GM21576 (cell line): ENCODE measurements around the gene UBALD2.
"Not testable (repeated sequence)": the region's sequence is repeated elsewhere in the genome, so short reads cannot be mapped to it uniquely, and the experiment has no call there.

ENCODE experiments used
- ATAC-seq: cut with Tn5 transposase; IDR thresholded peaks from one replicate; pipeline ENCODE4 v1.9.1; 2021; ENCODE audit warnings: mild to moderate bottlenecking, moderate library complexity; ENCODE audit not compliant: unreplicated experiment

Gene UBALD2

DNA sequence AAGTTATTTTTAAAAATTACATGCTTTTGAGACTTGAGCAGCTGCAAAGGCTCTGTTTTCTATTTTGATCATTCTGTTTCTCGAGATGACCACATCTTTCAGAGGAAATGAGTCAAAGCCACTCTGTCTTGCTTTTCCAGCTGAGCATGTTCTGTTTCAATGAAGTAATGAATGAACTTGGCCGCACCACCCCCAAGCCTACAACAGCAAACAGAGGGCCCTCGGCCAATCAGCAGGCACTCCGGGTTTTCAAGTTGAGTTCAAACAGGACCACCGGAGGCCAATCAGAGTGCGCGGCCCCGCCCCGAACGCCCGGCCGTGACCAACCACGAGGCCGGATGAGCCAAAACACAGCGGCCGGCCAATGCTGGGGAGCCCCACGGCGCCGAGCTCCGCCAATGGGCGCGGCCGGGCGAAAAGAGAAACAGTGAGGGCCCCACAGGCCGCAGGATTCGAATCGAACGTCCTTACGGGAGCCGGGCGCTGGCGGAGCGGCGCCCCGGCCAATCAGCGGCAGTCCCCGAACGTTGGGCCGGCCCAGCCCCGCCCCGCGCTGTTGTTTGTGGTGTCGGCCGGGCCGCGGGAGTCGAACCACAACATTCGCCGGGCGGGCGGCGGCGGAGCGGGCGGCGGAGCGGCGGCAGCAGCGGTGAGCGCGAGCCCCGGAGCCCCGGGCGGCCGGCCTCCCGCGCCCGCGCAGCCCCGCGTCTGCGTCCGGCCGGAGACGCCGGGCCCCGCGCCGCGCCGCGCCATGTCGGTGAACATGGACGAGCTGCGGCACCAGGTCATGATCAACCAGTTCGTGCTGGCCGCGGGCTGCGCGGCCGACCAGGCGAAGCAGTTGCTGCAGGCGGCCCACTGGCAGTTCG lies at the start of gene UBALD2:
Gene UBALD2 (plus strand): TSS at position 594 of the 869 bp plus-strand sequence. CDS start 158 bp downstream, at position 752.
- ATAC-seq = peak; percentile 66

DNA sequence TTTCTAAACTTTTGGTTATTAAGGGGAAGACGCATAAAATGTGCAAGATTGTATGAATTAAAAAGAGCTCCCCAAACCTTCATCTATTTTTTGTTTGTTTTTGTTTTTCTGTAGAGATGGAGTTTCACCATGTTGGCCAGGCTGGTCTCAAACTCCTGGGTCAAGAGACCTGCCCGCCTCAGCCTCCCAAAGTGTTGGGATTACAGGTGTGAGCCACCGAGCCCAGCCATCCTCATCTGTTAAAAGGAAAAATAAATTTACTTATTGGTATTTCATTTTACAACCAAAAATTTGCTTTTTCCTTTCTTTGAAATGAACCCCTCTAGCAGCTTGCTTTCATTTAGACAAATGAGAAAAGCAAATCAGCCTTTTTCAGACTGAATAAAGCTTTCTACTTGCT lies 48.1 kb upstream of the UBALD2 start:
- ATAC-seq = no peak

DNA sequence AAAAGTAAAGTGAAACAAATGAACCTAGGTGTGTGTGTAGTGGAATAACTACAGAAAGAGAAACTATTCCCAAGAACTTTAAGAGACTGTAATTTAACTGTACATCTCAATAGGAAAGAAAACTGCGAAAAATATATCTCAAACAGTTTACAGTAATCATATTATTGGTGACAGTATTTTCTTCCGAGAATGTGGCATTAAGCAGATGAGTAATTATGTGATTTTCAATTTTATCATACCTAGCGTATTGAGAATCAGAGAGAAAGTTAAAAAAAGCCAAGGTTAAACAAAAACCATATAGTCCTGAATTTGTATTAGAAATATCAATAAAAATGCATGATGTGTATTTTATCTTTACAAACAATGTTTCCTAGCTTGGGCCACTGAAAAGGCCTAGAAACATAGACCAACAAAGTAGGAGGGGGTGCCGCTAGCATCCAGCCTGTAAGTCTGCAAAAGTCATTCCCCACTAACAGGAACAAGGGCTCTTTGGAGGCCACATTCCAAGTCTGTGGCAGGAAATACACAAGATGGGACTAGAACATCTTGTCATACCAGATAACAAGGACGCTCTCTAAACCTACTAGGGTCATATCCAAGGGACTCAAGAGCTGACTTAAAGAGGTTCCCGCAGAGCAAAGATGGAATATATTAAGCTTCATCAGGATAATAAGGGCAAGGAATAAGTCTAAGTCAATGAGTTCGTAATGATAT lies 45.3 kb upstream of the UBALD2 start:
- no peak for ATAC-seq

DNA sequence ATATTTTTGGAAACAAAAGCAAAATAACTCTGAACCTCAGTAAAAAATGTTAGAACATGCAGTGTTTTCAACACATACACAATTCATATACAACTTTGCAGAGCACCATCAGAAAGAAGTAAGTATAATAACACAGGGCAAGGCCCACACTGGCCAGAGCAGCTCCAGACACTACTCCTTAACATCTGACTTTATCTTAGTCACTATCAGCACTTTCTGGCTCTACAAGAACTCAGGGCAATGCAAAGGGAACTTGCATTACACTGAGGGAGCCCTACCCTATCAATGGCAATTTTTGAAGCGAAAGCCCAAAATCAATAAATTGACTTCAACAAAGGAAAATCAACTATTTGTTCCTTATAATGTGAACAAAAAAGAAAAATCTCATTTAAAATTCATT lies 41.3 kb upstream of the UBALD2 start:
- ATAC-seq = no peak

DNA sequence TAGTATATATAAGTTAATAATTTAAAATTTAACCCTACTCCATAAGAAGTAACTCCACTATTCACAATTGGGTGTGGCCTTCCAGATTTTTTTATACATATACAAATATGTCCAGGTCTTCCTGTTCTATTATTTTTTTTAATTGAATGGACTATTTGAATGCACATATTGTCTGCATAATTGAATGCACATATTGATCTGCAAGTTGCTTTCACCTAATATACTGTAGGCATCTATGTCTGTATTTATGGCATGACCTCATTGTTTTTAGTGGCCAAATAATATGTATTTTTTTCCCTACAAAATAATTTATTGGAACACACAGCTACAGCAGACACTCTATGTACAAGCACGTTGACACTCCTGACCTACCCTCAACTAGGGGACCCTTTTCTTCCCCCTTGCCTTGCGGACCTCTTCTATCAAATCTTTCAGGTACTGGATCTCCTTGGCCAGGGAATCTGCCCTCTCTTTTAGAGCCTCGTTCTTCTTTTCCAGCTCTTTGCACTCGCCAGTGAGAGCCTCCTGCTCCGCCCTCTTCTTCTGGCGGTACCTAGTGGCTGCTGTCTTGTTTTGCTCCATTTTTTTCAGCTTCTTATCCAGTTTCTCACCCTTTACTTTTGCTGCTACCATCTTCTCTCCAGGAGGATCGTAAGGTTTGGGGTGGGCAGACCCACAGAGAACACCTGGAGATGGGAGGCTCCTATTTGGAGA lies 39.6 kb upstream of the UBALD2 start:
- ATAC-seq = not testable (repeated sequence)

DNA sequence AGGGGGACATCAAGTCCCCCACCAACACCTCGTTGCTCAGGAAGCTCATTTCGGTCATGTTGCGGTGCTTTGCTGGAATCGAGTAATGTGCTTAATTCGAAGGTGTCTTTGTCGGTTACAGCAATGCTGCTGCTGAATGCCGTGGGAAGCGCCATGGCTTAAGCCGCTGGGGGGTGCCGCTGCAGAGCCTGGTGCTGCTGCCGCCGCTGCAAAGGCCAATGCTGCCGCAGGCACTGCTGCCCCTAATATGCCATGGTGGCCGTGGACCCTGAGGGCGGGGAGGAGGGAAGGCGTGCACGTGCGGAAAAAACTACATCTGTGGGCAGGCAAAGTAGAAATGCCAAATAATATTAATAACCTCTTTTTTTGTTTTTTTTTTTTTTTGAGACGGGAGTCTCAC lies 38.4 kb upstream of the UBALD2 start:
- not testable (repeated sequence) for ATAC-seq

DNA sequence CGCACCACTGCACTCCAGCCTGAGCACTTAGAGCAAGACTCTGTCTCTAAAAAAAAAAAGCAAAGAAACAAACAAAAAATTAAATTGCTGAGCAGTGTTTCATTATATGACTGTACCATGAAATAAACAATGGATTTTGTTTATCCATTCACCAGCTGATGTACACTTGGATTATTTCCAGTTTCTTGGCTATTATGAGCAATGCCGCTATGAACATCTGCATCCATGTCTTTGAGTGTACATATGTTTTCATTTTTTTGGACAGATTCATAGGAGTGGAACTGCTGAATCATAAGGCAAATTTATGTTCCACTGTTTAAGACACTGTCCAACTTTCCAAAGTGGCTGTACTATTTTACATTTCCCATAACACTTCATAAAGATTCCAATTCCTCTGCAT lies 32.8 kb upstream of the UBALD2 start:
- ATAC-seq = no peak

DNA sequence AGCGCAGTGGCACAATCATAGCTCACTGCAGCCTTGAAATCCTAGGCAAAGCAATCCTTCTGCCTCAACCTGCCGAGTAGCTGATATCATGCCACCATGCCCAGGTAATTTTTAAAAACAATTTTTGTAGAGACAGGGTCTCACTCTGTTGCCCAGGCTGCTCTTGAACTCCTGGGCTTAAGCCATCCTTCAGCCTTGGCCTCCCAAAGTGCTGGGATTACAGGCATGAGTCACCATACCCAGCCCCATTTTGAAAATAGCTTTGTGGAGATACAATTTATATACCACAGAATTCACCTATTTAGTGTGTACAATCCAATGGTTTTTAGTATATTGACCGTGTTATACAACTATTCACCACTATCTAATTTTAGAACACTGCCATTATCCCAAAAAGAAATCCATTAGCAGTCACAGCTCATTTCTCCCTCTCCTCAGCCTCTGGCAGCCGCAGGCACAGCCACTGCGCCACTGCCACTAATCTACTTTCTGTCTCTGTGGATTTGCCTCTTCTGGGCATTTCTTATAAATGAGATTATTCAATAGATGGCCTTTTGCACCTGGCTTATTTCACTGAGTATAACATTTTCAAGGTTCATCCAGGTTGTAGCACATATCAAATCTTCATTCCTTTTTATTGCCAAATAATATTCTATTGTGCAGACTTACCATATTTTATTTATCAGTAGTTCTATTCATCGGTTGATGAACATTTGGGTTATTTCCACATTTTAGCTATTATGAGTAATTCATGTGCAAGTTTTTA lies 31.4 kb upstream of the UBALD2 start:
- no peak for ATAC-seq

DNA sequence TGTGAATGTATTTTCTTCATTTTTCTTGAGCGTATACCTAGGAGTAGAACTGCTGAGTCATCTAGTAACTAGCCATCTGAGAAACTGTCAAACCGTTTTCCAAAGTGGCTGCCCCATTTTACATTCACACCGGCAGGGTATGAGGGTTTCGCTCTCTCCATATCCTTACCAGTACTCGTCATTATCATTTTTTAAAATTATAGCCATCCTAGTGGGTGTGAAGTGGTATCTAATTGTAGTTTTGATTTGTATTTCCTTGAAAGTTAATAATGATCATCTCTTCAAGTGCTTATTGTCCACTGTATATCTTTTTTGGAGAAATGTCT lies 30.8 kb upstream of the UBALD2 start:
- ATAC-seq = no peak

DNA sequence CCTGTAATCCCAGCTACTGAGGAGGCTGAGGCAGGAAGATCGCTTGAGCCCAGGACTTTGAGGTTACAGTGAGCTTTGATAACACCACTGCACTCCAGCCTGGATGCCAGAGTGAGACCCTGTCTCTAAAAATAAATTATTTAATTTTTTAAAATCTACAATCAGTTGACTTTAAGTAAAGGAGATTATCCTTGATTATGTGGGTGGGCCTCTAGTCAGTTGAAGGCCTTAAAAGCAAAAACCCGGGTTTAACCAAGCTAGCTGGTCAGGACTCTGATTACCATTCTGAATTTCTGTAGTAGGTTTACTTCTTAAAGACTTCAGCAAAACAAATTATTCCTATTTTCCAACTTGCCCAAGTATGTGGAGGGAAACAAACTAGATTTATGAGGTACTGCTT lies 29.3 kb upstream of the UBALD2 start:
- no peak for ATAC-seq

DNA sequence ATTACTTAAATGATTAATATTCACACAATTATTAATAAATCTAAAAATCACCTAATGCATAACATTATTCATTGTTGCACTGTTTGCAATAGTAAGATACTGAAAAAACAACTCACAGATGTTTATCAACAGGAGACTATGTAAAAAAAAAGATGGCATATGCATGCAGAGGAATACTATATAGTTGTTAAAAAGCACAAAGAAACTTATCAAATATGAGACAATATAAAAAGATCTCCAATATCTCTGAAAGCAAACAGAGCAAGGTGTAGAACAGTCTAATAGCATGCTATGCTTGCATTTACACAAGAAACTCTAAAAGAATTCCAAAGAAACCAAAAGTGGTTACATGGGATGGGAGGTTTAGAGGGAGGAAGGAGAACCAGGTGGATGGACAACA lies 28.5 kb upstream of the UBALD2 start:
- ATAC-seq = no peak

DNA sequence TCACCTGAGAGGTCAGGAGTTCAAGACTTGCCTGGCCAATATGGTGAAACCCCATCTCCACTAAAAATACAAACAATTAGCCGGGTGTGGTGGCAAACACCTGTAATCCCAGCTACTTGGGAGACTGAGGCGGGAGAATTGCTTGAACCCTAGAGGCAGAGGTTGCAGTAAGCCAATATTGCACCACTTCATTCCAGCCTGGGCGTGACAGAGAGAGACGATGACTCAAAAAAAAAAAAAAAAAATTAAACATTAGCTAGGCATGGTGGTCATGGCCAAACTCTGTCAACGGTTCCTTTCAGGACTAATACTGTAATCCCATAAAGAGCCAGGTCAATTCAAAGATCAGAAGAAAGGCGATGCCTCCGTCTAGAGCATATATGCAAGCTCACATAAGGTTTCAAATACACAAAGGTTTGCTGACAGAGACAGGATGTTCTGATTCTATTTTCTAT lies 27.3 kb upstream of the UBALD2 start:
- ATAC-seq = no peak

DNA sequence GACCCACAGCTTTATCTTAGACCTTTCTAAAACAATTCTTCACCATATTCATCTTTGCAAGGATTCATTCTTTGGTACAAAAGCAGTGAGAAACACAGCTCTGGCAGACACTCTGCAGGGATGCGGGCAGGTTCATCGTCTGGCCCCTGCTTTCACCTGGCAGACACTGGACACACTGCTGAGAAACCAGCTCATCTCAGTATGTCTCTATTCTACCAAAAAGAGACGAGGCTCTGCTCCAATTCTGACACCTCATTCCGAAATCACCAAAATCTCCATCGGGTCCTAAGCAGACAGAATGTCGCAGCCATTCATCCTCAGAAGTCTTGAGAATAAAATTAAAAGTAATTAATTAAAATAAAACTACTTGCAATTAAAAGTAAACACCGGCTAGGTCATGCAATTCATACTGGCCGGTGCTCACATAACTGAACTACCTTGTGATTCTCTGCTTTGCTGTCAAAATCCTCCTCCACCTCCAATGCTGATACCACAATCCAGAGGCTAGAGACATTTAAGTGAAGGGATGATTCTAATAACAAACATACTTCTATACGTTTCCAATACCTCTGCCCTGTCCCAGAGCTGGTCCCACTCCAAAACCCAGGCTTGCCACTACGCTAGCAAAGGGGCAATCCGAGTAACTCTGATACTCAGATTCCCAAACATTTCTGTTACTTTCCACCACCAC lies 26.2 kb upstream of the UBALD2 start:
- no peak for ATAC-seq

DNA sequence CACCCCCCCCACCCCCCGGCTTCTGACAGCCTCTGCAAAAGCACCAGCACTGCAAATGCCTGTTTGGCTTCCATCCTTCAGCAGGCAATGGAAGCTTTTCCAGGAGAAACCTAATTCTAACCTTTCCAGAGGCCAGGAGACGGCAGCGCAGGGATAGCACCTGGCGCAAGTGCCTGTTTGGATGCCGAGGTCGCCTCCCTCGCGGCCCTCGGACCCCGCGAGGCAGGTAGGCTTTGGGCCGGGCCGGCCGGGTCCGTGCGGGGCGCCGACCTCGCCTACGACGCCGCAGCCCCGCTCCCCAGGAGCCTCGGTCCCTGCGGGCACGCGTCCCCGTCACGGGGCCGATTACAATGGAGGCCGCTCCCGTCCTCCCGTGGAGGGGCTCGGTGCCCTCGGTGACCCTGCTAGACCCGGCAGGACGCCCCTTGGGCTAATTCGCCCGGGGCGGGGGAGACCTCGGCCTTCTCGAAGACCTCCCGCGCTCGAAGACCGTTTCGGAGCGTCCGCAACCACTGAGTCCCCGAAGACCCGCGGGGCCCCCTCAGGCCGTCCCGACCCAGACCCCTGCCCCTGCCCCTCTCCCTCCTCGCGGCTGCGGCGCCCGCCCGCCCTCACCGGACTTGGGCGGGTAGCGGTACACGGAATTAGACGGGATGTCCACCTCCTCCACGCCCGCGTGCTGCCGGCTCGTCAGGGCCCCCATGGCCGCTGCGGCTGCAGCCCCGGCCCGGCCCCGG lies 25.4 kb upstream of the UBALD2 start:
- no peak for ATAC-seq

DNA sequence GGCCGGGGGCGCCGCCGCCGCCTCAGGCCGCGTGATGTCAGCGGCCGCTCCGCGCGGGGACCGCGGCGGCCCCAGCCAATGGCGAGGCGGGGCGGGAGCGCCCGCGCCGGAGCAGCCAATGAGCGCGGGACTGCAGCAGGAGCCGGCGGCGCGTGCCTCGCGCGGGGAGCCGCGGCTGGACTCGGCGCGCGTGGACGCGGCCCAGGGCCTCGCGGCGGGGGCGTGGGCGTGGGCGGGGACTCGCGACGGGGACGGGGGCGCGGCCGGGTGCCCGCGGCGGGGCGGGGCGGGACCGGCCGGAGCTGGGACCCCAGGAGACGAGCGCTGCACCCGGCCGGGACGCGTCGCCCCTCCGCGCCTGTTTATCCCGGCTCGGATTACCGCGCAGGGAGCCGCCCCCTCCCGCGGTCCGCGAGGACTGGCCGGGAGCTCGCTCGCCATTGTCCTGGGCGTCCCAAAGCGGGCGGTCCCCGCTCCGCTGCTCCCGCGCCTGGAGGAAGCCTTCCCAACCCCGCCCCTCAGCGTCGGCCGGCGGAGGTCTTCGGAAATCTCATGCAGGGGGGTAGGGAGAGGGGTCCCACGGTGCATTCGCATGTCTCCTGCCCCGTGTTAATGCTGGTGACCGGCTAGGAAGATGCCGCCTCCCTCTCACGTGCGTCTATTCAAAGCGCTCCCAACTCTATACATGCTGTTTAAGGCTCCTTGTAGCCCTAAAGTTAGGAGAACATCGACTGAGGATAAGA lies 24.5 kb upstream of the UBALD2 start, which contains the start of gene RNF157:
Gene RNF157 (minus strand): TSS at position 33 of the 743 bp plus-strand sequence. CDS start 253 bp downstream, outside the sequence.
- peak; percentile 59 for ATAC-seq

DNA sequence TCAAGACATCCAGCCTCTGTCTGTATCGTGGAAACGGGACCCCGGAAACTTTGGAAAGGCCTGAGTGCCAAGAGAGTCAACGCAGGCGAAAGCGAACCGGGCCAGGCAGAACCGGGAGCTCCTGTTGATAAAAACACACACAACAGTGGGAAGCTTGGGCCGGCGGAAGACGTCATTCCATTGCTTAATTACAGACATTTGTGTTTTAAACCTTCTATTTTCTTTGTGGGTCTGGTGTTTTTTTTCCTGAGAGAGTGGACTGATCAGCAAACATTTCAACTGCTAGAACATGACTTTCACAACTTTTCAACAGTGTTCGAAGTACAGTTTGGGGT lies 24.0 kb upstream of the UBALD2 start:
- no peak for ATAC-seq

DNA sequence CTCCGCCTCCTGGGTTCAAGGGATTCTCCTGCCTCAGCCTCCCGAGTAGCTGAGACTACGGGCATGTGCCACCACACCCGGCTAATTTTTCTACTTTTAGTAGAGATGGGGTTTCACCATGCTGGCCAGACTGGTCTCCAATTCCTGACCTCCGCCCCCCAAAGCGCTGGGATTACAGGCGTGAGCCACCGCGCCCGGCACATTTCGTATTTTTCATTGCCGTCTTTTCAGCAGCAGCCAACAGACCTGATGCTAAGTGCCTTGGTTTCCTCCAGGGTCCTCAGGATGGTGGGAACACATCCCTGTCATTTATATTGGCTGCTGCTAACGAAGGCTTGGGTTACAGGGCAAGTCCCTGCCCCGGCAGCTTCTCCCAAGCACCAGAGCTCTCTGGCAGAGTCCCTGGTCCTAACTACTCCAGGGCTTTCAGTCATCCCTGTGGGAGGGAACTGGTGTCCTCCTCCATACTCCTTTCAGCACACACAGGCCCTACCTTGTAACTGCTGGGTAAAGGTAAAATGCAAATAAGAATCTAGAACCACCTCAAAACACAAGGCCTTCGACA lies 23.4 kb upstream of the UBALD2 start:
- no peak for ATAC-seq

DNA sequence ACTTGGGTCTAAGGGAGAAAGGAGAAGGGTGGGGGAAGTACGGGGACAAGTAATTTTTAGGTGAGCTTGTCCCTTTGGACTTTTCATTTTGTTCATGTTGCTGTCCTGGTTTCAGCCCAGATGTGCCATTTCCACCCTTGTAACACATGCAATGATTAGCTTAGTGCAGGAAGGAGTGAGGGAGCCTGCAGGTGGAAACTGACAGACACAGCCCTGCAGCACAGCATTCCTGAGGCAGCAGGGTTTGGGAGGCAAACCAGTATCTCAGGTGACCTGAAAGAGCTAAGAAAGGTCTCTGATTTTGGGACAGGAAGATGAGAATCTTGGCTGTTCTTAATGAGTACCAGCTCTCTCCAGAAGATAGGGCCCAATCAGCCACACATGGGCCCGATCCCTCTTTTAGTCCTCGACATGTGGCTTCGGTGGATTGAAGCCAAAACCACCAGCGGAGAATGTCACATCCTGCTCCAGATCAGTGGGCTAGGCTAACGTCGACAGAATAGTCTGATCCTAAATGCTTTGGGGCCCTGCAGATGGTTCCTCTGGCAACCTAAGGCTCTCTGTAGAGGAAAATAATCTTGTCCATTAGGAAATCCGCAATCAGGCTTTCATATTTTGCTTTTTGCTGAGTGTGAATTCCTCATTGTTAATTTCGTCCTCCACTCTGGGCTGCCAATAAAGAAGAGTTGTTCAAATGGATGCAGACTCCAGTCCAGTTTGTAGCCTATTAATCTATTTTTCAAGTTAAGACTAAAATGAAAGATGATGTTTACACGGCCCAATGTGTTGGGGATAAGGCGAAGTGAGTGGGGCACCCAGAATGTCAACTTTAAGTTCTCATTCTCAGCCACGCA lies 21.1 kb upstream of the UBALD2 start:
- ATAC-seq = no peak
